OCI-LY7 (cell line): ENCODE data around the gene MT1A. TPM values are rescaled to one million over a fixed set of nuclear protein-coding genes. Genes with fewer than 3 reads are reported as not detected.
A peak's percentile ranks its signal among the peaks of the same experiment; 100 is the strongest.

ENCODE experiments used
- BruUV-seq: library from RNA; stranded (reverse); fragments of 400-500 nt; replicated peaks from 2 replicates; lab custom pipeline; 2021; lab: Mats Ljungman, UMichigan
- CTCF ChIA-PET: fragments of 300-600 bp; sonication (Branson Sonifier 250); formaldehyde crosslinking; loops from one replicate; lab custom pipeline; 2022; ENCODE audit warnings: antibody characterized with exemption; ENCODE audit not compliant: unreplicated experiment; lab: Charles Lee
- POLR2A ChIA-PET: fragments of 300-600 bp; sonication (Branson Sonifier 250); formaldehyde crosslinking; loops from one replicate; lab custom pipeline; 2022; ENCODE audit warnings: antibody characterized with exemption; lab: Charles Lee
- DNase-seq: peaks from one replicate; pipeline ENCODE4 v3.0.0-alpha.2; 2015; ENCODE audit warnings: low spot score
- H2AFZ ChIP-seq: fragments of 200-600 bp; sonication (generic), shearing (Covaris generic); 2 replicates; pipeline ENCODE4 v1.6.1; 2014; ENCODE audit warnings: mild to moderate bottlenecking, antibody characterized with exemption, low read length, moderate library complexity
- H3K27ac ChIP-seq: fragments of 200-600 bp; sonication (generic); 2 replicates; pipeline ENCODE4 v1.5.1; 2014; ENCODE audit warnings: mixed run types, low read depth, mild to moderate bottlenecking, moderate library complexity, low read length, inconsistent platforms; ENCODE audit not compliant: poor library complexity, severe bottlenecking
- H3K36me3 ChIP-seq: fragments of 200-600 bp; sonication (generic); 2 replicates; pipeline ENCODE4 v1.6.1; 2014; ENCODE audit warnings: mild to moderate bottlenecking, antibody characterized with exemption, low read length, moderate library complexity, mixed read lengths; ENCODE audit not compliant: insufficient read depth
- H3K4me1 ChIP-seq: fragments of 200-600 bp; sonication (generic); 2 replicates; pipeline ENCODE4 v1.5.1; 2014; ENCODE audit warnings: mild to moderate bottlenecking, low read length; ENCODE audit not compliant: insufficient read depth, poor library complexity, severe bottlenecking
- H3K4me2 ChIP-seq: fragments of 200-600 bp; sonication (generic); 2 replicates; pipeline ENCODE4 v1.6.1; 2014; ENCODE audit warnings: mild to moderate bottlenecking, low read length
- H3K4me3 ChIP-seq: fragments of 200-600 bp; sonication (generic); 2 replicates; pipeline ENCODE4 v1.5.1; 2014; ENCODE audit warnings: mild to moderate bottlenecking, low read depth, low read length; ENCODE audit not compliant: poor library complexity, severe bottlenecking
- H3K79me2 ChIP-seq: fragments of 200-600 bp; sonication (generic); 2 replicates; pipeline ENCODE4 v1.6.1; 2016; ENCODE audit warnings: low read depth, mild to moderate bottlenecking, low read length, moderate library complexity, mixed read lengths; ENCODE audit not compliant: insufficient read depth
- H3K9me2 ChIP-seq: fragments of 200-600 bp; sonication (generic); 2 replicates; pipeline ENCODE4 v1.6.1; 2016; ENCODE audit warnings: mild to moderate bottlenecking, low read length, mixed read lengths; ENCODE audit not compliant: insufficient read depth
- H3K9me3 ChIP-seq: fragments of 200-600 bp; sonication (generic); 2 replicates; pipeline ENCODE4 v1.6.1; 2014; ENCODE audit warnings: mild to moderate bottlenecking, mixed run types, low read length, mixed read lengths
- H4K20me1 ChIP-seq: fragments of 200-600 bp; sonication (generic); 2 replicates; pipeline ENCODE4 v1.6.1; 2014; ENCODE audit warnings: mild to moderate bottlenecking, antibody characterized with exemption, low read length, moderate library complexity, mixed read lengths; ENCODE audit not compliant: insufficient read depth
- EZH2phosphoT487 ChIP-seq: fragments of 200-600 bp; sonication (generic); IDR thresholded peaks from 2 replicates; pipeline ENCODE4 v1.6.1; 2018; ENCODE audit warnings: low read depth, borderline replicate concordance, mild to moderate bottlenecking, mixed run types, antibody characterized with exemption, low read length, moderate library complexity, mixed read lengths
- intact Hi-C: fragments of 100-400 bp; cut with micrococcal nuclease; formaldehyde crosslinking; loops from one replicate; pipeline ENCODE4 v1.10.0; 2022; ENCODE audit not compliant: unreplicated experiment
- total RNA-seq, 2 experiments: library from RNA; depleted of rRNA in 1 of 2; stranded (reverse); fragments of >200 nt in 1 of 2; shearing (Covaris generic) in 1 of 2; gene quantifications; 2 replicates each; pipeline ENCODE4 v1.2.3, GENCODE V29; 2014 to 2022
- TF ChIP-seq, protein P1 (sequence below): fragments of 200-600 bp; sonication (generic); conservative IDR thresholded peaks from 2 replicates; pipeline ENCODE4 v1.5.1; 2014; ENCODE audit warnings: mild to moderate bottlenecking, antibody characterized with exemption, low read length, moderate library complexity, mixed read lengths

MT1A gene
- total RNA-seq, 2 experiments from 2014 or later: not detected

DNA sequence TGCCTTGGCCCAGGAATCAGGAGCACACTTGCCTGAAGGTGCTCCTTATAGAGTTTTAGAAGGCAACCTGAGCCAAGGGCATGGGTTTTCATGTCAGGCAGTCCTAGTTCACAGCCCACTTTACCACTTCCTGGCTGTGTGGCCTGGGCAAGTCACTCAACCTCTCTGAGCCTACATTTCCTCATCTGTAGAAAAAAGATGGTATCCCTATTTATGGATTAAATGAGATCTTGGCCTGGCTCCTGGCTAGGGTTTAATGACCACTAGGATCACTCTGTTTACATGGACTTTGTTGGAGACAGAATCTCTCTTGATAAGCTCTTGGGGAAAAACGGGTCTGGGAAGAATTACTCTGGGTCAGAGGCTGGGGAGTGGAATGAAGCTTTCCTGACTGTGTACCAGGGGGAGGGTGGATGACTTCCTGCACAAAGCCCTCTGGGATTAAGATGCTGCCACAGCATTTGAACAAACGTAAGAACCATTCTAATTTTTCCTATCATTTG lies 27.8 kb upstream of the MT1A start:
- no peaks in the 10 kb centered on the region for H3K36me3 ChIP-seq
- H3K27ac ChIP-seq: no peak overlapping the region
- peak overlapping the region; percentile 78 for H3K4me2 ChIP-seq
- ChIA-PET POLR2A (interaction anchor here (0.8 to 1.0 kb wide), 3 partner anchors 13 to 162 kb away, joined by 3 to 11 read pairs (median 3); no protein-coding TSS in a partner anchor), CTCF (interaction anchor here (0.9 kb wide), 1 partner anchor 91 kb away, joined by 3 read pairs; no protein-coding TSS in a partner anchor)
- no peak for DNase-seq
- no peaks in the 10 kb centered on the region for H3K9me3 ChIP-seq
- H3K9me2 ChIP-seq: no peaks in the 10 kb centered on the region
- intact Hi-C loops: no loop called here
- TF ChIP-seq EZH2phosphoT487: no peak
- TF ChIP-seq, protein P1, sequence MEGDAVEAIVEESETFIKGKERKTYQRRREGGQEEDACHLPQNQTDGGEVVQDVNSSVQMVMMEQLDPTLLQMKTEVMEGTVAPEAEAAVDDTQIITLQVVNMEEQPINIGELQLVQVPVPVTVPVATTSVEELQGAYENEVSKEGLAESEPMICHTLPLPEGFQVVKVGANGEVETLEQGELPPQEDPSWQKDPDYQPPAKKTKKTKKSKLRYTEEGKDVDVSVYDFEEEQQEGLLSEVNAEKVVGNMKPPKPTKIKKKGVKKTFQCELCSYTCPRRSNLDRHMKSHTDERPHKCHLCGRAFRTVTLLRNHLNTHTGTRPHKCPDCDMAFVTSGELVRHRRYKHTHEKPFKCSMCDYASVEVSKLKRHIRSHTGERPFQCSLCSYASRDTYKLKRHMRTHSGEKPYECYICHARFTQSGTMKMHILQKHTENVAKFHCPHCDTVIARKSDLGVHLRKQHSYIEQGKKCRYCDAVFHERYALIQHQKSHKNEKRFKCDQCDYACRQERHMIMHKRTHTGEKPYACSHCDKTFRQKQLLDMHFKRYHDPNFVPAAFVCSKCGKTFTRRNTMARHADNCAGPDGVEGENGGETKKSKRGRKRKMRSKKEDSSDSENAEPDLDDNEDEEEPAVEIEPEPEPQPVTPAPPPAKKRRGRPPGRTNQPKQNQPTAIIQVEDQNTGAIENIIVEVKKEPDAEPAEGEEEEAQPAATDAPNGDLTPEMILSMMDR: no peak
- no peaks in the 10 kb centered on the region for H4K20me1 ChIP-seq
- H3K4me1 ChIP-seq: peaks cover 47% of the 10 kb centered on the region
- no TSS peak for BruUV-seq
- no peak overlapping the region for H3K4me3 ChIP-seq
- H3K79me2 ChIP-seq: no peaks in the 10 kb centered on the region
- peak overlapping the region; percentile 81; the same call in 1 of the 2 replicates for H2AFZ ChIP-seq

DNA sequence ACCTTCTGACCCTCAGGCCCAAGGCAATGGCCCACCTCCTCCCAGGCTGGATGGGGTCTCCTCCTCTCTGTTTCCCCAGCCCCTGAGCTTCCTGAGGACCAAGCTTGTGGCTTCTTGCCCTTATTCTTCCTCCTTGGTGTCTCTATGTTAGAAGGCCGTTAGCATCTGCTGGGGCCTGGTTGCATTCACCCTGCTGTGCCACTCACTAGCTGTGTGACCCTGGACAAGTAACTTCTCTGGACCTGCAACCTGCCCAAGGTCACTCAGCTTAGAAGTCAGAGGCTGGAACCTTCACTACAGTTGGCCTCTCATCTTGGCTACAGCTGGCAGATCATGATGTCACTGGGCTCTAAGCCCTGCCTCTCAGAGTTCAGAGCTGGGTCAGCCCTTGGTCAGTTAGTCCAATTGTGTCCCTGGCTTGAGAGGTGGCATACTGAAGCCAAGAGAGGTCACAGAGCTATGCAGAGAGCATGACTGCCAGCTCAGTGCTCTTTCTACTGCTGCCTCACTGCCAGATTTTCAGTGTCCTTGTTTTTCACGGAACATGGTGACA lies 27.1 kb upstream of the MT1A start:
- Histone ChIP-seq H3K36me3 (no peaks in the 10 kb centered on the region), H3K4me2 (peak overlapping the region; percentile 78), H3K9me2 (no peaks in the 10 kb centered on the region), H3K4me3 (no peak overlapping the region), H3K4me1 (peaks cover 40% of the 10 kb centered on the region), H4K20me1 (no peaks in the 10 kb centered on the region), H3K27ac (no peak overlapping the region), H3K9me3 (no peaks in the 10 kb centered on the region), H3K79me2 (no peaks in the 10 kb centered on the region), H2AFZ (peak overlapping the region; percentile 81; the same call in 1 of the 2 replicates)
- no TSS peak for BruUV-seq
- no peak for DNase-seq
- ChIA-PET POLR2A (interaction anchor here (0.8 to 1.3 kb wide), 3 partner anchors 20 to 162 kb away, joined by 3 read pairs; no protein-coding TSS in a partner anchor), CTCF (interaction anchor here (0.9 kb wide), 1 partner anchor 91 kb away, joined by 3 read pairs; no protein-coding TSS in a partner anchor)
- intact Hi-C loops: no loop called here
- TF ChIP-seq EZH2phosphoT487: no peak
- TF ChIP-seq, protein P1: no peak

GRCh38 chr16:56613706-56614105 lies 24.8 kb upstream of the MT1A start:
- Histone ChIP-seq H3K9me2 (no peaks in the 10 kb centered on the region), H3K4me3 (no peak overlapping the region), H2AFZ (no peak overlapping the region), H3K9me3 (no peaks in the 10 kb centered on the region), H3K27ac (no peak overlapping the region), H4K20me1 (no peaks in the 10 kb centered on the region), H3K79me2 (no peaks in the 10 kb centered on the region), H3K36me3 (no peaks in the 10 kb centered on the region), H3K4me1 (peaks cover 30% of the 10 kb centered on the region), H3K4me2 (no peak overlapping the region)
- intact Hi-C loops: no loop called here
- CTCF ChIA-PET: no interaction called here
- TF ChIP-seq EZH2phosphoT487: no peak
- TF ChIP-seq, protein P1: no peak
- POLR2A ChIA-PET: interaction anchor here (0.6 kb wide), 1 partner anchor 118 kb away, joined by 3 read pairs; no protein-coding TSS in a partner anchor
- no peak for DNase-seq
- BruUV-seq: no TSS peak
